GM12878 (cell line): ENCODE results near the gene BCAT1. TPM values are rescaled to one million over a fixed set of nuclear protein-coding genes. Genes with fewer than 3 reads are reported as not detected.

Experiments
- BCL11A ChIP-seq: IDR thresholded peaks from 2 replicates; pipeline ENCODE4 v1.6.1; 2011; ENCODE audit warnings: low read depth, low read length
- CREM ChIP-seq: IDR thresholded peaks from 2 replicates; pipeline ENCODE4 v1.6.1; 2014; ENCODE audit warnings: antibody characterized with exemption, low read depth
- DPF2 ChIP-seq: fragments of 450-650 bp; IDR thresholded peaks from 2 replicates; pipeline ENCODE4 v1.6.1; 2017; ENCODE audit warnings: mild to moderate bottlenecking
- HCFC1 ChIP-seq: fragments of 150-350 bp; IDR thresholded peaks from 2 replicates; pipeline ENCODE4 v1.6.1; 2014; ENCODE audit warnings: low read length
- JUNB ChIP-seq: IDR thresholded peaks from 2 replicates; pipeline ENCODE4 v1.6.1; 2016; ENCODE audit warnings: antibody characterized with exemption, mild to moderate bottlenecking
- NR2C2 ChIP-seq: IDR thresholded peaks from 2 replicates; pipeline ENCODE4 v1.6.1; 2011; ENCODE audit warnings: borderline replicate concordance, low read depth; ENCODE audit not compliant: control insufficient read depth, insufficient read length
- PML ChIP-seq: IDR thresholded peaks from 2 replicates; pipeline ENCODE4 v1.6.1; 2012; ENCODE audit warnings: low read length, inconsistent platforms
- POU2F2 ChIP-seq: IDR thresholded peaks from 3 replicates; pipeline ENCODE4 v1.6.1; 2011; ENCODE audit warnings: low read depth, mild to moderate bottlenecking, low read length, borderline replicate concordance
- RAD51 ChIP-seq: fragments of 450-650 bp; IDR thresholded peaks from 2 replicates; pipeline ENCODE4 v1.6.1; 2016; ENCODE audit warnings: moderate library complexity, mild to moderate bottlenecking, inconsistent platforms
- TBL1XR1 ChIP-seq: IDR thresholded peaks from 2 replicates; pipeline ENCODE4 v1.6.1; 2012; ENCODE audit warnings: low read depth, low read length, improper control_type of control experiment
- TCF7 ChIP-seq: IDR thresholded peaks from 2 replicates; pipeline ENCODE4 v1.6.1; 2014; ENCODE audit warnings: antibody characterized with exemption, borderline replicate concordance
- ZBED1 ChIP-seq: IDR thresholded peaks from 2 replicates; pipeline ENCODE4 v1.6.1; 2016; ENCODE audit warnings: borderline replicate concordance
- ZNF217 ChIP-seq: fragments of 450-650 bp; IDR thresholded peaks from 2 replicates; pipeline ENCODE4 v1.6.1; 2017; ENCODE audit warnings: antibody characterized with exemption, mild to moderate bottlenecking
- polyA plus RNA-seq, 11 experiments: library from polyadenylated mRNA; depleted of rRNA in 4 of 11; unstranded in 6 of 11; stranded (reverse) in 5 of 11; fragments of >200 nt; fragmentation: Nextera tagmentation in 4 of 11; fragmentation: Illumina TruSeq in 1 of 11; extraction: Ambion mirVana in 4 of 11; extraction: Trizol in 1 of 11; gene quantifications; 1 replicate in 1 of 11; 2 replicates in 10 of 11; pipeline versions ENCODE4 v1.2.1 to v1.2.3, GENCODE V29; 2011 to 2016; ENCODE audit warnings: inconsistent platforms in 2 of 11, missing spikeins in 2 of 11, low read depth in 1 of 11
- total RNA-seq, 4 experiments: library from RNA; depleted of rRNA in 3 of 4; stranded (reverse); fragments of >200 nt in 3 of 4; fragmentation: Illumina TruSeq in 1 of 4; extraction: Trizol in 1 of 4; gene quantifications; 2 replicates each; pipeline versions ENCODE4 v1.2.1 to v1.2.3, GENCODE V29; 2013 to 2021
- TF ChIP-seq, protein P1 (sequence below): IDR thresholded peaks from 2 replicates; pipeline ENCODE4 v1.6.1; 2011; ENCODE audit warnings: mild to moderate bottlenecking, low read depth, low read length, moderate library complexity; ENCODE audit not compliant: insufficient replicate concordance

The BCAT1 gene
- total and polyA plus RNA-seq, 10 of the 15 experiments (the other 5 are each of a cell fraction or from before 2014, with no cell fraction given): 26.2 to 187 (median 81.9) TPM

DNA sequence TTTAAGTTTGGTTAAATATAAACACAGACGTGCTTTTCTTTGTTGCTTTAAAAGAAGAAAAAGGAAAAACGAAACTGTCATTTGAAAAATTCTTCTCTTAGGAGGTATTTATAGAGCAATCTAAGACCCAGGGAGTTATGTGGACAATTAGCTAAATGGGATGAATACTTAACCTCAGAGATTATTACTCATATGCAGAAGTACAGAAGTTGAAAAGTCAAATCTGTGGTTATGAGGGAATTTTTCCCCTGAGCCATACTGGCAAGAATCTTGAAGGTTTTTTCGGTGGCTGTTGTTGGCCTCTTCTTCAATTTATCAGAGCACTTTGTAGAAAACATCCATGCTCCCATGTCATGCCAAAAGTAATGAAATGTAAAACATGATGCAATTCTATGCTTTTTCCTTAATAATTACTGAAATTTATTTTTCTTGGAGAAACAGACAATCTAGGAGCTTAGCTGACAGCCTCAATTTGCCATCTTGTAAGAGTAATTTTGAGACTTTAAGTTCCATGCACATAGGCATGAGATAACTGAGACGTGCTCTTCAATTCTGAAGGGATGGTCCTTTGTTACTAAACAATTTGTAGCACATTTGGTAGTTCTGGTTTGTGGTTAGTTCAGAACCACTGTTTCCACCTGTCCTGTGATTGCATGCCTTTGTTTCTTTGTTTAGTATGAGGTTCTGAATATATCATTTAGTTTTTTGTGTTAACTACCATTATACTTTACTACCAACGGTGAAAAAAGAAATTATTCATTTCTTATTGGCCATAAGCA lies 126.6 kb downstream of the BCAT1 start (continued):
- TF ChIP-seq BCL11A (peak; percentile 94), NR2C2 (no peak), RAD51 (no peak; the same call in 1 of the 2 replicates), JUNB (peak; percentile 86), ZNF217 (peak; percentile 88), TCF7 (peak; percentile 52; the same call in 1 of the 2 replicates), PML (peak; percentile 83), TBL1XR1 (peak; percentile 66), DPF2 (peak; percentile 91), HCFC1 (no peak), CREM (peak; percentile 55), POU2F2 (peak; percentile 80; the same call in 2 of the 3 replicates), ZBED1 (0 out of 2 replicates have a peak, but pooled peaks have one; percentile 58)
- TF ChIP-seq, protein P1, sequence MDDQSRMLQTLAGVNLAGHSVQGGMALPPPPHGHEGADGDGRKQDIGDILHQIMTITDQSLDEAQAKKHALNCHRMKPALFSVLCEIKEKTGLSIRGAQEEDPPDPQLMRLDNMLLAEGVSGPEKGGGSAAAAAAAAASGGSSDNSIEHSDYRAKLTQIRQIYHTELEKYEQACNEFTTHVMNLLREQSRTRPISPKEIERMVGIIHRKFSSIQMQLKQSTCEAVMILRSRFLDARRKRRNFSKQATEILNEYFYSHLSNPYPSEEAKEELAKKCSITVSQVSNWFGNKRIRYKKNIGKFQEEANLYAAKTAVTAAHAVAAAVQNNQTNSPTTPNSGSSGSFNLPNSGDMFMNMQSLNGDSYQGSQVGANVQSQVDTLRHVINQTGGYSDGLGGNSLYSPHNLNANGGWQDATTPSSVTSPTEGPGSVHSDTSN: no peak
